NCI-H1092 (cell line): Measurements from ENCODE around the gene MROH2B.

Experiments used
- DNase-seq: peaks from one replicate; lab custom pipeline; 2025; lab: John Stamatoyannopoulos, UW

MROH2B gene

GRCh38 chr5:40972434-40972833 lies 98.7 kb downstream of the MROH2B start:
- no peak for DNase-seq

GRCh38 chr5:40962207-40962955 lies 108.8 kb downstream of the MROH2B start:
- no peak for DNase-seq

- DNase-seq: no peak
These were observed 111.1 kb downstream of the MROH2B start for GRCh38 chr5:40960037-40960436.

DNA sequence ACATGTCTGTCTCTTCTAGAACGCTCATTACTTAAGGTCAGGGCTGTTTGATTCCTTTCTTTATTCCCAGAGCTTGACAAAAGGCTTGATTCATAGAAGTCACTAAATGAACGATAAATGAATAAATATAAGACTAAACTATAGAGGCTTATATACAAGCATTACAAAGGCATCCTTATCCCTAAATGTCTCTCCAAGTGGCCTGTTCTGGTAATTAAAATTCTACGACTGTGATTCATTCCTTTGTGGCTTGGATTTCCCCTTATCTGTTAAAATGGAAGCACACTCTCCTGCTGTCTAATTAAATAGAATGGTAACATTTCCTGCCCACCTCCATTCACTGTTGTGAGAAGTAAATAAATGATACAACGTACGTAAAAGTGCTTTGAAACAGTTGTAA lies 112.3 kb downstream of the MROH2B start:
- DNase-seq: no peak

GRCh38 chr5:40957048-40957447 lies 114.1 kb downstream of the MROH2B start:
- DNase-seq: no peak

DNA sequence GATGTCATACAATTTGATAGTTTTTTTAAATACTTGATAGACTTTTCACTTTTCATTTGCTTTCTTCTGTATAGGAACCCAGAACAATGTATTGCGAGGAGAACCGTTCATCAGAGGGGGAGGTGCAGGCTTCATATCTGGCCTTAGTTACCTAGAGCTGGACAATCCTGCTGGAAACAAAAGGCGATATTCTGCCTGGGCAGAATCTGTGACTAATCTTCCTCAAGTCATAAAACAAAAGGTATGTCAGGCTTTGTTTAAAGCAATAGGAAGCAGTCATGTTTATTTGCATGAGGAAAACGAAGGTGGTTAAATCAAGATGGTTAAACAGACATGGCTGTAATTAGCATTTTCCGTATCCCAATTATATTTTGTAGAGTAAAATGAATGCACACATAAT lies 115.8 kb downstream of the MROH2B start:
- no peak for DNase-seq
